ENCODE measurements around the gene KLHL29. TPM values are rescaled to one million over a fixed set of nuclear protein-coding genes. Genes with fewer than 3 reads are reported as not detected.

The KLHL29 gene
- total RNA-seq, 1 experiment from 2014 or later, result 2.4 TPM

- Histone ChIP-seq H2AK5ac (ENCODE audit: insufficient read length, low read length) (no peak overlapping the region), H2BK5ac (ENCODE audit: insufficient read length, low read length) (no peak overlapping the region), H3K56ac (ENCODE audit: insufficient read length, low read depth, low read length) (no peak overlapping the region), H2BK20ac (ENCODE audit: low read depth, low read length, poor library complexity, severe bottlenecking) (no peak overlapping the region), H3K27ac (ENCODE audit: insufficient read length, low read depth, low read length) (no peak overlapping the region), H3K23me2 (ENCODE audit: insufficient read length, low read depth, low read length, poor library complexity, severe bottlenecking) (no peaks in the 10 kb centered on the region), H3K4me1 (ENCODE audit: insufficient read depth, low read length) (no peaks in the 10 kb centered on the region), H2BK15ac (ENCODE audit: low read depth, low read length) (no peak overlapping the region), H2BK120ac (ENCODE audit: low read depth, low read length, poor library complexity, severe bottlenecking) (no peak overlapping the region), H3K14ac (ENCODE audit: insufficient read depth, low read length) (no peak overlapping the region), H3K18ac (ENCODE audit: insufficient read length, low read depth, low read length) (no peak overlapping the region), H3K4me2 (ENCODE audit: insufficient read depth, insufficient read length, low read length) (no peak overlapping the region), H2AFZ (ENCODE audit: low read length) (no peak overlapping the region), H4K91ac (ENCODE audit: insufficient read length, low read depth, low read length) (no peak overlapping the region), H3K79me2 (ENCODE audit: insufficient read depth, low read length) (no peaks in the 10 kb centered on the region), H3K9me3 (ENCODE audit: control insufficient read depth, low read depth, low read length) (no peaks in the 10 kb centered on the region), H2BK12ac (ENCODE audit: insufficient read length, low read depth, low read length) (no peak overlapping the region), H4K8ac (replicated peaks; ENCODE audit: insufficient read length, low read depth, low read length) (no peak overlapping the region), H3T11ph (ENCODE audit: low read length) (no peak overlapping the region), H3K27me3 (ENCODE audit: insufficient read depth, low read length) (no peaks in the 10 kb centered on the region), H3K9ac (ENCODE audit: extremely low read depth, insufficient read length, low read length) (no peak overlapping the region), H4K5ac (ENCODE audit: insufficient read length, low read depth, low read length) (no peak overlapping the region), H4K20me1 (ENCODE audit: control insufficient read depth, insufficient read depth, insufficient read length) (no peaks in the 10 kb centered on the region), H3K79me1 (ENCODE audit: insufficient read depth, low read depth, low read length, poor library complexity, severe bottlenecking) (no peaks in the 10 kb centered on the region), H3K4ac (ENCODE audit: low read depth, low read length) (no peak overlapping the region), H3K23ac (ENCODE audit: insufficient read length, low read depth, low read length) (no peak overlapping the region)
- Mint-ChIP-seq H3K4me3 (no peak overlapping the region; a peak in 1 of 5 replicates), H3K36me3 (ENCODE audit: insufficient read depth in 1 of 3, low read depth in 3 of 3) (no peaks in the 10 kb centered on the region), H3K9me3 (no peaks in the 10 kb centered on the region), H3K27ac (peak overlapping the region in 1 of 3 experiments; percentile 54; a peak in 1 of 7 replicates), H3K27me3 (ENCODE audit: low read depth) (no peaks in the 10 kb centered on the region), H3K4me1 (peaks cover 9 to 17% of the 10 kb centered on the region in 2 experiments)
- no peak for TF ChIP-seq CTCF (conservative IDR thresholded peaks at IDR 0.05)
- no peak for DNase-seq
- no CpG with 5 or more reads among the region's 12 CpGs for WGBS (ENCODE audit: extremely low coverage, insufficient read length, low lambda C conversion rate)
Measured at GRCh38 chr2:23592898-23593751, 208.1 kb downstream of the KLHL29 start.
